Naive thymus-derived CD4-positive, alpha-beta T cell (primary cell): ENCODE results near the gene LIMD2. TPM values are rescaled to one million over a fixed set of nuclear protein-coding genes. Genes with fewer than 3 reads are reported as not detected.

Experiments used
- ATAC-seq: fragments of 150-1000 bp; cut with Tn5 transposase; 2 replicates; pipeline ENCODE4 v1.10.0; 2021; ENCODE audit warnings: mild to moderate bottlenecking, moderate library complexity
- CTCF ChIA-PET: fragments of 350-600 bp; sonication (Branson Sonifier 250); formaldehyde crosslinking; loops from one replicate; lab custom pipeline; 2021; ENCODE audit warnings: antibody characterized with exemption; lab: Charles Lee
- POLR2A ChIA-PET: fragments of 350-600 bp; sonication (Branson Sonifier 250); formaldehyde crosslinking; loops from one replicate; lab custom pipeline; 2021; ENCODE audit warnings: antibody characterized with exemption, inconsistent platforms; lab: Charles Lee
- DNase-seq, 9 donors: peaks; one replicate each; pipeline versions ENCODE4 v3.0.0 to v3.0.0-alpha.2; 2020 to 2022; ENCODE audit warnings: mixed read lengths in 1 of 9
- H3K27ac ChIP-seq: one replicate; pipeline ENCODE4 v1.7.0; 2013; ENCODE audit warnings: mild to moderate bottlenecking, low read depth, low read length, moderate library complexity
- H3K27me3 ChIP-seq, 2 donors: one replicate each; pipeline ENCODE4 v1.7.0; 2013; ENCODE audit warnings: low read length in 2 of 2, mild to moderate bottlenecking in 2 of 2, moderate library complexity in 2 of 2; ENCODE audit not compliant: control insufficient read depth in 2 of 2, insufficient read depth in 2 of 2
- H3K36me3 ChIP-seq, 3 experiments: 1 replicate in 2 of 3; 2 replicates in 1 of 3; pipeline ENCODE4 v1.7.0; 2013; ENCODE audit warnings: low read length in 3 of 3, mild to moderate bottlenecking in 3 of 3, moderate library complexity in 1 of 3; ENCODE audit not compliant: insufficient read depth in 3 of 3, control insufficient read depth in 2 of 3
- H3K4me1 ChIP-seq, 2 donors: one replicate each; pipeline ENCODE4 v1.7.0; 2013; ENCODE audit warnings: low read length in 2 of 2, mild to moderate bottlenecking in 2 of 2, moderate library complexity in 1 of 2; ENCODE audit not compliant: control insufficient read depth in 2 of 2, insufficient read depth in 2 of 2
- H3K4me3 ChIP-seq: 2 replicates; pipeline ENCODE4 v1.7.0; 2013; ENCODE audit warnings: mild to moderate bottlenecking, low read length
- H3K9me3 ChIP-seq, 3 experiments: 1 replicate in 2 of 3; 2 replicates in 1 of 3; pipeline ENCODE4 v1.7.0; 2013; ENCODE audit warnings: low read length in 3 of 3; ENCODE audit not compliant: control insufficient read depth in 2 of 3
- H3K27ac Mint-ChIP-seq, 9 donors: one replicate each; pipeline ENCODE4 v1.8.0; 2020 to 2022; ENCODE audit warnings: mixed read lengths in 9 of 9, mild to moderate bottlenecking in 8 of 9, moderate library complexity in 5 of 9, inconsistent platforms in 2 of 9
- H3K27me3 Mint-ChIP-seq, 5 donors: one replicate each; pipeline ENCODE4 v1.8.0; 2021 to 2022; ENCODE audit warnings: mixed read lengths in 5 of 5, mild to moderate bottlenecking in 1 of 5
- H3K36me3 Mint-ChIP-seq, 5 donors: one replicate each; pipeline ENCODE4 v1.8.0; 2020 to 2022; ENCODE audit warnings: mixed read lengths in 5 of 5, mild to moderate bottlenecking in 3 of 5, inconsistent platforms in 1 of 5
- H3K4me1 Mint-ChIP-seq, 7 donors: one replicate each; pipeline ENCODE4 v1.8.0; 2020 to 2022; ENCODE audit warnings: mixed read lengths in 7 of 7, mild to moderate bottlenecking in 3 of 7, inconsistent platforms in 1 of 7
- H3K4me3 Mint-ChIP-seq, 10 donors: one replicate each; pipeline ENCODE4 v1.8.0; 2020 to 2022; ENCODE audit warnings: mild to moderate bottlenecking in 10 of 10, mixed read lengths in 10 of 10, moderate library complexity in 6 of 10, inconsistent platforms in 2 of 10
- H3K9me3 Mint-ChIP-seq, 11 donors: one replicate each; pipeline ENCODE4 v1.8.0; 2020 to 2022; ENCODE audit warnings: mixed read lengths in 11 of 11, mild to moderate bottlenecking in 4 of 11, inconsistent platforms in 1 of 11, moderate library complexity in 1 of 11
- intact Hi-C, 2 donors: fragments of 100-400 bp; cut with micrococcal nuclease; formaldehyde crosslinking; loops; one replicate each; pipeline ENCODE4 v1.15.1; 2023
- polyA plus RNA-seq, 2 donors: library from polyadenylated mRNA; unstranded; fragments of 300-500 nt; fragmentation: Illumina TruSeq; gene quantifications; one replicate each; pipeline ENCODE4 v1.2.3, GENCODE V29; 2021
- total RNA-seq, 6 experiments: library from RNA in 5 of 6; stranded (reverse) in 5 of 6; gene quantifications; 1 replicate in 5 of 6; 2 replicates in 1 of 6; pipeline ENCODE4 v1.2.3 and lab custom pipeline; 2021 to 2026

LIMD2 gene
- total and polyA plus RNA-seq, 7 experiments from 2014 or later: 542 to 937 (median 595) TPM

DNA sequence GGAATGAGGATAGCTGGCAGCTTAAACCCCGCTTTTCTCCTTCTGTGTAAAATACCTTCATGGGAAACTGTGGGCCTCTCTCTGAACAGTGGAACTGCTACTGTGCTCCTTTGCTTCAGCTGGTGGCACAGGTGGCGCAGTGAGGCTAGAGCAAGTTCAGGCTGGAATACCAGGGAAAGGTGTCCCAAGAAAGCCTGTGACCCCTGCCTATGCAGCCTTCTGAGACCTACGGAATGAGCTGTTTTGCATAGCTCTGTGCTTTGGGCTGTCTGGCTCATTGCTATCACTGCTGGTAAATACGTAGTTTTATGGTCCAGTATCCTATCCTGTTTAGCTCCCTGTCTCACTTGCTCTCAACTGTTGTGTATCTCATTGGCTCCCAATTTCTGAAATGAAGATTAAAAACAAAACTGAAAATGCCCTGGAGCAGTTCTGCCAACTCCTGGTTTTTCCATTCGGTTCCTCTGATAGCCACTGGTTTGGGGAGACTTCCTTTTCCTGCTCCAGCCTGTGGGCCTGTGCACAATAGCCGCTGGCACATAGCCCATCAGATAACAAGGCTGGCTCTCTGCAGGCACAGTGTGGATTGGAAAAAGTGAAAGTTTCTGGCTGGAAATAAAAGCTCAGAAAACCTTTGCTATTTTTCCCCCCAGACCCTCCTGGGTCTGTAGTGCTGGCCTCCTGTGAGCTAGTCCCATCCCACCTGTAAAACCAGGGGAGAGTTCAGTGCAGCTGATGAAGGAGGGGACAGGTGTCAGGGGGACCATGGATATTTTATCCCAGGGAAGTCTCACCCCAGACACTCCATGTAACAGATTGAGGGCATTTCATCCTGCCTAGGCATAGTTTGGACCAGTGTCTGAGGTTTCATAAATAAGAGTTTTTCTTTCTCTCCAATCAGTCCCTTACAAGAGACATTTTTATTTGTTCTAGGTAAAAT lies 24.0 kb downstream of the LIMD2 start:
- Mint-ChIP-seq H3K27ac (peak overlapping the region in 7 of 9 donors; percentile 26 to 87 (median 56)), H3K27me3 (no peaks in the 10 kb centered on the region), H3K9me3 (peaks cover 0 to 2% (median 0%) of the 10 kb centered on the region in 11 donors), H3K36me3 (peaks cover 1 to 29% (median 7%) of the 10 kb centered on the region in 5 donors), H3K4me3 (no peak overlapping the region), H3K4me1 (peaks cover 3 to 41% (median 29%) of the 10 kb centered on the region in 7 donors)
- POLR2A ChIA-PET: interaction anchor here (0.5 to 3.6 kb wide), 7 partner anchors 8 to 130 kb away, joined by 3 to 31 read pairs (median 4); no protein-coding TSS in a partner anchor
- Histone ChIP-seq H3K36me3 (peaks cover 0 to 70% (median 0%) of the 10 kb centered on the region in 3 experiments), H3K27ac (peak overlapping the region; percentile 1), H3K4me3 (no peak overlapping the region), H3K9me3 (no peaks in the 10 kb centered on the region), H3K4me1 (no peaks in the 10 kb centered on the region), H3K27me3 (no peaks in the 10 kb centered on the region)
- CTCF ChIA-PET: interaction anchor here (0.5 to 1.5 kb wide), 5 partner anchors 34 to 128 kb away, joined by 3 to 4 read pairs (median 3); no protein-coding TSS in a partner anchor
- intact Hi-C loops: no loop called here
- DNase-seq: no peak
- ATAC-seq: no peak

DNA sequence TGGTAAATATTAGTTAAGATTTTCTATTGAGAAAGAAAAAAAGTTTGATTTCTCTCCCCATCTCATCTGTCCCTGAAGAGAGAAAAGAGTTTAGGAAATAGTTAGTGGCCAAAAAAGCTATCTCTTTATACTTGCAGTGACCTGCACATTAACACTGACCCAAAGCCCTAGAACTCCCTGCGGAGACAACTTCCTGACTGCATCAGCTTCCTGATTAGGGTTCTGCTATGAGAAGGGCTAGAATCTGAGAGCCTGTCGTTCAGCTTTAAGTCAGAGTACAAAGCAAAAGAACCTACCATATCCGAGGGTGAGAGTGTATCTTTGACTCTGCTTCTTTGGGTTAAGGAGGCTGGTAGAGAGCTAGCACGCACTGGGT lies 24.7 kb downstream of the LIMD2 start:
- H3K27me3 ChIP-seq: no peaks in the 10 kb centered on the region
- Mint-ChIP-seq H3K36me3 (peaks cover 5 to 30% (median 12%) of the 10 kb centered on the region in 5 donors), H3K4me1 (peaks cover 3 to 46% (median 35%) of the 10 kb centered on the region in 7 donors), H3K9me3 (peaks cover 0 to 2% (median 0%) of the 10 kb centered on the region in 11 donors), H3K4me3 (no peak overlapping the region), H3K27me3 (no peaks in the 10 kb centered on the region), H3K27ac (peak overlapping the region in 6 of 9 donors; percentile 6 to 87 (median 45))
- peaks cover 0 to 74% (median 0%) of the 10 kb centered on the region in 3 experiments for H3K36me3 ChIP-seq
- no peak overlapping the region for H3K4me3 ChIP-seq
- ChIA-PET CTCF (interaction anchor here (0.5 to 1.5 kb wide), 4 partner anchors 34 to 122 kb away, joined by 3 to 4 read pairs (median 3); no protein-coding TSS in a partner anchor), POLR2A (interaction anchor here (0.6 to 3.6 kb wide), 7 partner anchors 9 to 36 kb away, joined by 3 to 31 read pairs (median 3); no protein-coding TSS in a partner anchor)
- no peaks in the 10 kb centered on the region for H3K9me3 ChIP-seq
- intact Hi-C loops: no loop called here
- no peaks in the 10 kb centered on the region for H3K4me1 ChIP-seq
- DNase-seq (no peak), ATAC-seq (no peak)
- no peak overlapping the region for H3K27ac ChIP-seq

DNA sequence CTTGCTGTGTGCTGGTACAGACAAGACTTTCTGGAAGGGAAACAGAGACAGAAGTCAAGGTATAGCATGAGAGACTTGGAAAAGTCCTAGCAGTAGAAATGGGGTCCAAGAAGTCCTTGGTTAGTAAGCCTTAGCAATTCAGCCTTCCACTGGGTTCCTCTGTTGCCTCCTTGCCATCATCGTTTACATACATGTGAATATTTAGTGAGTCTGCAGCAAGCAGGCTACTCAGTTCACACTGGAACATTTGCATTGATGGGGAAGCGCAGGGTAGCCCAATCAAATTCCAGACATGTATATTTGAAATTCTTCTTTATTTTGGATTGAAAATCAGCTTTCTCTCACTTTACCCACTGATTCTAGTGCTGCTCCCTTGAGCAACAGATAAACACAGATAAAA lies 27.1 kb downstream of the LIMD2 start:
- H3K27me3 ChIP-seq: no peaks in the 10 kb centered on the region
- Mint-ChIP-seq H3K4me1 (peaks cover 3 to 42% (median 33%) of the 10 kb centered on the region in 7 donors), H3K27me3 (no peaks in the 10 kb centered on the region), H3K4me3 (no peak overlapping the region), H3K36me3 (peaks cover 9 to 40% (median 18%) of the 10 kb centered on the region in 5 donors), H3K9me3 (peaks cover 0 to 4% (median 0%) of the 10 kb centered on the region in 11 donors), H3K27ac (peak overlapping the region in 5 of 9 donors; percentile 15 to 72 (median 19))
- DNase-seq (no peak), ATAC-seq (no peak)
- intact Hi-C loops: no loop called here
- H3K9me3 ChIP-seq: no peaks in the 10 kb centered on the region
- no peak overlapping the region for H3K27ac ChIP-seq
- H3K4me1 ChIP-seq: no peaks in the 10 kb centered on the region
- peaks cover 0 to 83% (median 0%) of the 10 kb centered on the region in 3 experiments for H3K36me3 ChIP-seq
- H3K4me3 ChIP-seq: no peak overlapping the region
- CTCF ChIA-PET: interaction anchor here (1.4 kb wide), 1 partner anchor 38 kb away, joined by 8 read pairs; no protein-coding TSS in a partner anchor
- POLR2A ChIA-PET: interaction anchor here (0.6 kb wide), 1 partner anchor 99 kb away, joined by 3 read pairs; no protein-coding TSS in a partner anchor

DNA sequence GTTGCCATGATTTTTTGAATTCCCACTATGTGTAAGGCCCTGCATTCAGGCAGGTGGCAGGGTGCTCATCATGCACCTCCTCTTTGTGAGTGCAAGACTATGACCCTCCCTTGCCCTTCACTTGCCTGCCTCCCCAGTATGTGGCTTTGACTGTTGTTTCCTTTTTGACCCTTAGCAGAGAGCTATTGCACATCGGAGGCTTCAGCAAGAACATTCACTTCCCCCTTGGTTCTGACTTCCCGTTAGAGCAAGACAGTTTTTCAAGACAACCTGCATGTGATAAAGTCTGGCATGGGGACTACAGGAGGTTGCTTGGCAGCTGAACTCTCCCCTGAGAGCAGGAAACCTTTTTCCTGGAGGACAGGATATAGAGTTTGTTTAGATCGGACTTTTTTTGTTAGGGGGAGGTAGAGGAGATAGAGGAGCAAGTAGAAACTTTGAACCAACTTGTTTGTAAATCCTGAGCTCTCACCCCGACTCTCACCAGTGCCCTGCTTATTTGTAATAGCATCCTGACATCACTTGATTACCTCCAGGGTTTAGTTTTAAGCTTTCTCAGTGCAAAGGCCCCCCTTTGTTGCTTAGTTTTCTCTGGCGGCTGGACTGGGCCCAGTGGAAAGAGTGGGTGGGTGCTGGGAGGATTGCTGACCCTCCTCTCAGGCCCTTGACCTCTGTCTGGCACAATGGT lies 34.3 kb downstream of the LIMD2 start:
- DNase-seq (no peak), ATAC-seq (peak; percentile 82)
- peaks cover 0 to 3% (median 0%) of the 10 kb centered on the region in 11 donors for H3K9me3 Mint-ChIP-seq
- Histone ChIP-seq H3K9me3 (no peaks in the 10 kb centered on the region), H3K27ac (no peak overlapping the region), H3K4me1 (no peaks in the 10 kb centered on the region), H3K4me3 (no peak overlapping the region), H3K36me3 (peaks cover 0 to 67% (median 0%) of the 10 kb centered on the region in 3 experiments), H3K27me3 (no peaks in the 10 kb centered on the region)
- H3K36me3 Mint-ChIP-seq: peaks cover 9 to 49% (median 33%) of the 10 kb centered on the region in 5 donors
- CTCF ChIA-PET: no interaction called here
- peaks cover 12 to 26% (median 21%) of the 10 kb centered on the region in 7 donors for H3K4me1 Mint-ChIP-seq
- intact Hi-C loops: no loop called here
- peak overlapping the region in 1 of 10 donors; percentile 15 for H3K4me3 Mint-ChIP-seq
- peak overlapping the region in 6 of 9 donors; percentile 2 to 86 (median 72) for H3K27ac Mint-ChIP-seq
- no peaks in the 10 kb centered on the region for H3K27me3 Mint-ChIP-seq
- POLR2A ChIA-PET: interaction anchor here (0.6 to 1.3 kb wide), 4 partner anchors 10 to 730 kb away, joined by 3 to 4 read pairs (median 4); no protein-coding TSS in a partner anchor

DNA sequence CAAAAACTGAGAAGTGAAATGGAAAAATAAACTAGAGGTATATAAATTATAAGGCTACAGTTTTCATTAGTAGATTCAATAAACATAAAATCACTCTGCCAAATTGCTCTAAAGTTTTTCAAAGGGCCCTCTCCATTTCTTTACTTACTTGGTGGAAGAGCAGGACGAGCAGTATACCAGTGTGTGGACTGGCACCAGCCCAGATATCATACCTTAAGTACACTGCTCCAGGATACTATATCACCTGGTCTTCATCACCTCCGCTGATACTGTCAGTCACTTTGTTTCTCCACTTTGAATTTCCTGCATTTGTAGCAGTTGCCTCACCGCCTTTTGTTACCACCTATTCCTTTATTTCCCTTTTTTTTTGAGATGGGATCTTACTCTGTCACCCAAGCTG lies 40.1 kb downstream of the LIMD2 start:
- Histone ChIP-seq H3K27ac (no peak overlapping the region), H3K4me1 (no peaks in the 10 kb centered on the region), H3K9me3 (no peaks in the 10 kb centered on the region), H3K4me3 (no peak overlapping the region), H3K36me3 (peaks cover 0 to 51% (median 3%) of the 10 kb centered on the region in 3 experiments), H3K27me3 (no peaks in the 10 kb centered on the region)
- ATAC-seq (no peak), DNase-seq (no peak)
- Mint-ChIP-seq H3K4me3 (no peak overlapping the region), H3K27me3 (no peaks in the 10 kb centered on the region), H3K27ac (peak overlapping the region in 1 of 9 donors; percentile 77), H3K4me1 (peaks cover 3 to 12% (median 7%) of the 10 kb centered on the region in 7 donors), H3K36me3 (peaks cover 4 to 47% (median 18%) of the 10 kb centered on the region in 5 donors), H3K9me3 (peaks cover 0 to 2% (median 0%) of the 10 kb centered on the region in 11 donors)
- intact Hi-C loops: no loop called here
- CTCF ChIA-PET: no interaction called here
- POLR2A ChIA-PET: no interaction called here

DNA sequence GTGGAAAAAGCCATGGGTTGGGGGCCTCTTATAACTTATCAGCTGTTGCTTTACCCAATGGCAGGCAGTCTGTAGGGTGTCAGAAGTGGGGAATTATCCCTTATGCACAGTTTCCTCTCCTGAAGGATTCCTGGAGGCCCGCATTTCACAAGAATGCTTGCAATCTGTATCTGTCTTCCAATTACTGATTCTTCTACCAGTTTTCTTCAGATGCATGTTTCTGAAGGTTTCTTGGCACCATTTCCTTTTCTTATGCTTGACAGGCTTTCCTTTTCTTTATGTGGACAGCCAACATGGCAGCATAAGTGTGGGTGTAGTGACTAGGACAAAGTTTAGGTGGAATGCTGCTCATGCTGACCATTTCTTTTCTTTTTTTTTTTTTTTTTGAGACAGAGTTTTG lies 41.6 kb downstream of the LIMD2 start:
- H3K4me1 Mint-ChIP-seq: peaks cover 0 to 5% (median 0%) of the 10 kb centered on the region in 7 donors
- intact Hi-C loops: no loop called here
- H3K27ac ChIP-seq: no peak overlapping the region
- H3K4me3 ChIP-seq: no peak overlapping the region
- H3K4me3 Mint-ChIP-seq: no peak overlapping the region
- no peaks in the 10 kb centered on the region for H3K27me3 ChIP-seq
- peaks cover 0 to 57% (median 3%) of the 10 kb centered on the region in 3 experiments for H3K36me3 ChIP-seq
- no peaks in the 10 kb centered on the region for H3K27me3 Mint-ChIP-seq
- no peak for DNase-seq
- POLR2A ChIA-PET: no interaction called here
- no peaks in the 10 kb centered on the region for H3K9me3 ChIP-seq
- no peak for ATAC-seq
- H3K4me1 ChIP-seq: no peaks in the 10 kb centered on the region
- CTCF ChIA-PET: no interaction called here
- H3K9me3 Mint-ChIP-seq: peaks cover 0 to 2% (median 0%) of the 10 kb centered on the region in 11 donors
- H3K36me3 Mint-ChIP-seq: peaks cover 8 to 48% (median 16%) of the 10 kb centered on the region in 5 donors
- H3K27ac Mint-ChIP-seq: peak overlapping the region in 1 of 9 donors; percentile 38
